GM21381 (cell line): ENCODE results near the gene MOXD1.

ENCODE experiments used
- ATAC-seq: cut with Tn5 transposase; IDR thresholded peaks from one replicate; pipeline ENCODE4 v1.9.1; 2021; ENCODE audit warnings: mild to moderate bottlenecking, moderate library complexity; ENCODE audit not compliant: unreplicated experiment

Gene MOXD1

GRCh38 chr6:132400883-132401617 is at the start of gene MOXD1:
MOXD1 (minus strand) TSS chr6:132401475; CDS start chr6:132401426, 49 bp downstream.
- peak; percentile 56 for ATAC-seq

- ATAC-seq = no peak
Observed at GRCh38 chr6:132446855-132447241, 45.6 kb upstream of the MOXD1 start.

- no peak for ATAC-seq
Observed at GRCh38 chr6:132446141-132446854, 45.0 kb upstream of the MOXD1 start.

- ATAC-seq = no peak
Observed at GRCh38 chr6:132445201-132445951, 44.1 kb upstream of the MOXD1 start.

GRCh38 chr6:132443206-132443605 is 41.9 kb upstream of the MOXD1 start:
- no peak for ATAC-seq

- no peak for ATAC-seq
Observed at GRCh38 chr6:132430110-132430509, 28.8 kb upstream of the MOXD1 start.

GRCh38 chr6:132425176-132425575 is 23.9 kb upstream of the MOXD1 start:
- no peak for ATAC-seq

GRCh38 chr6:132423839-132424238 is 22.6 kb upstream of the MOXD1 start:
- ATAC-seq = no peak

GRCh38 chr6:132418235-132418965 is 17.1 kb upstream of the MOXD1 start:
- no peak for ATAC-seq

- no peak for ATAC-seq
Observed at GRCh38 chr6:132414761-132415160, 13.5 kb upstream of the MOXD1 start.

- ATAC-seq = no peak
Observed at GRCh38 chr6:132414322-132414721, 13.0 kb upstream of the MOXD1 start.

- no peak for ATAC-seq
Observed at GRCh38 chr6:132413499-132413802, 12.2 kb upstream of the MOXD1 start.

GRCh38 chr6:132412656-132413498 is 11.6 kb upstream of the MOXD1 start:
- no peak for ATAC-seq

GRCh38 chr6:132411296-132411695 is 10.0 kb upstream of the MOXD1 start:
- ATAC-seq = no peak

- ATAC-seq = no peak
Observed at GRCh38 chr6:132410830-132411229, 9.6 kb upstream of the MOXD1 start.

GRCh38 chr6:132405143-132405915 is 4.1 kb upstream of the MOXD1 start:
- peak; percentile 58 for ATAC-seq

GRCh38 chr6:132404736-132405135 is 3.5 kb upstream of the MOXD1 start:
- ATAC-seq = peak; percentile 9

GRCh38 chr6:132404330-132404729 is 3.1 kb upstream of the MOXD1 start:
- no peak for ATAC-seq

- no peak for ATAC-seq
Observed at GRCh38 chr6:132401618-132402285, 477 bp upstream of the MOXD1 start.
